GM18499 (cell line): Measurements from ENCODE around the gene RGS10.

Experiments used
- ATAC-seq: cut with Tn5 transposase; IDR thresholded peaks from one replicate; pipeline ENCODE4 v1.9.1; 2021; ENCODE audit warnings: moderate number of reproducible peaks; ENCODE audit not compliant: insufficient read depth, unreplicated experiment

Gene RGS10

GRCh38 chr10:119500123-119500795 lies 42.3 kb downstream of the RGS10 start:
- ATAC-seq = no peak

- ATAC-seq = no peak
Observed at GRCh38 chr10:119499677-119500002, 42.9 kb downstream of the RGS10 start.

- no peak for ATAC-seq
Observed at GRCh38 chr10:119498889-119499676, 43.4 kb downstream of the RGS10 start.

GRCh38 chr10:119497243-119497642 lies 45.3 kb downstream of the RGS10 start:
- no peak for ATAC-seq

- ATAC-seq = peak; percentile 63
Observed at GRCh38 chr10:119496273-119496672, 46.2 kb downstream of the RGS10 start.

GRCh38 chr10:119495545-119495944 lies 47.0 kb downstream of the RGS10 start:
- no peak for ATAC-seq

GRCh38 chr10:119495021-119495505 lies 47.5 kb downstream of the RGS10 start:
- no peak for ATAC-seq

GRCh38 chr10:119494236-119495020 lies 48.1 kb downstream of the RGS10 start:
- ATAC-seq = no peak

- ATAC-seq = no peak
Observed at GRCh38 chr10:119493155-119493554, 49.4 kb downstream of the RGS10 start.

GRCh38 chr10:119491966-119492757 lies 50.4 kb downstream of the RGS10 start:
- ATAC-seq = no peak

GRCh38 chr10:119489991-119490326 lies 52.6 kb downstream of the RGS10 start:
- no peak for ATAC-seq

- ATAC-seq = no peak
Observed at GRCh38 chr10:119488675-119489074, 53.8 kb downstream of the RGS10 start.

GRCh38 chr10:119483839-119484238 lies 58.7 kb downstream of the RGS10 start:
- no peak for ATAC-seq

GRCh38 chr10:119483001-119483400 lies 59.5 kb downstream of the RGS10 start:
- ATAC-seq = no peak

- no peak for ATAC-seq
Observed at GRCh38 chr10:119481781-119482426, 60.6 kb downstream of the RGS10 start.

- ATAC-seq = no peak
Observed at GRCh38 chr10:119480667-119481066, 61.9 kb downstream of the RGS10 start.

GRCh38 chr10:119479532-119479931 lies 63.0 kb downstream of the RGS10 start:
- ATAC-seq = no peak

GRCh38 chr10:119478811-119479341 lies 63.6 kb downstream of the RGS10 start:
- ATAC-seq = no peak

- ATAC-seq = peak; percentile 71
Observed at GRCh38 chr10:119478111-119478802, 64.3 kb downstream of the RGS10 start.
